ENCODE data around the gene ITGA1. TPM values are rescaled to one million over a fixed set of nuclear protein-coding genes. Genes with fewer than 3 reads are reported as not detected.

ITGA1 gene
- total and polyA plus RNA-seq, 4 donors = 24.2 to 187 (median 48.5) TPM

GRCh38 chr5:52895572-52896413, 108.1 kb downstream of the ITGA1 start:
- no peaks in the 10 kb centered on the region for H3K9me3 ChIP-seq (ENCODE audit: control insufficient read depth in 4 of 4, low read length in 3 of 4)
- H3K27me3 ChIP-seq (ENCODE audit: control insufficient read depth in 4 of 4, insufficient read depth in 4 of 4, low read length in 3 of 4) = no peaks in the 10 kb centered on the region
- peaks cover 3 to 26% (median 13%) of the 10 kb centered on the region in 4 donors for H3K36me3 ChIP-seq (ENCODE audit: control insufficient read depth in 4 of 4, insufficient read depth in 3 of 4, low read depth in 1 of 4, low read length in 3 of 4)
- DNase-seq (ENCODE audit: low spot score) = no peak
- no peak overlapping the region for H3K4me3 ChIP-seq (ENCODE audit: low read depth in 1 of 3, low read length in 3 of 3)
- peaks cover 3 to 10% (median 6%) of the 10 kb centered on the region in 4 donors for H3K4me1 ChIP-seq (ENCODE audit: control insufficient read depth in 4 of 4, insufficient read depth in 4 of 4, low read length in 3 of 4)
- no peak overlapping the region for H3K9ac ChIP-seq (ENCODE audit: low read depth in 1 of 2, low read length in 2 of 2)
- WGBS = 86% methylated on average over 5 of the region's 5 CpGs
- no peak overlapping the region for H3K27ac ChIP-seq (ENCODE audit: low read depth in 1 of 2, low read length in 2 of 2)
- TF ChIP-seq RXRA (IDR thresholded peaks at IDR 0.05) = no peak
- TF ChIP-seq TAF1 (conservative IDR thresholded peaks at IDR 0.05) = no peak
- no peak for TF ChIP-seq EGR1 (IDR thresholded peaks at IDR 0.05; ENCODE audit: low read depth in 2 of 2)
- no peak for TF ChIP-seq CTCF (IDR thresholded peaks at IDR 0.05; ENCODE audit: low read depth, low read length, missing input control)
- no peak for TF ChIP-seq MAX (IDR thresholded peaks at IDR 0.05)
- no peak for TF ChIP-seq GABPA (IDR thresholded peaks at IDR 0.05 in 1 of 2, conservative IDR thresholded peaks at IDR 0.05 in 1 of 2)
- TF ChIP-seq ATF3 (IDR thresholded peaks at IDR 0.05) = no peak
- TF ChIP-seq JUND (IDR thresholded peaks at IDR 0.05) = no peak
- no peak for TF ChIP-seq HNF4G (IDR thresholded peaks at IDR 0.05)
- no peak for TF ChIP-seq RAD21 (IDR thresholded peaks at IDR 0.05)
- no peak for TF ChIP-seq ZBTB33 (IDR thresholded peaks at IDR 0.05)
- TF ChIP-seq SP1 (IDR thresholded peaks at IDR 0.05) = no peak
- TF ChIP-seq FOXA2 (IDR thresholded peaks at IDR 0.05) = no peak
- no peak for TF ChIP-seq HNF4A (conservative IDR thresholded peaks at IDR 0.05)
- TF ChIP-seq NR2F2 (IDR thresholded peaks at IDR 0.05) = no peak
- no peak for TF ChIP-seq REST (IDR thresholded peaks at IDR 0.05)

Measured in liver (tissue), 9 donors.